Ascending aorta (tissue), 2 donors: Measurements from ENCODE around the gene C4orf33. TPM values are rescaled to one million over a fixed set of nuclear protein-coding genes. Genes with fewer than 3 reads are reported as not detected.

Source experiments
- DNase-seq, 2 donors: peaks; one replicate each; pipeline ENCODE4 v3.0.0-alpha.2; 2019; ENCODE audit warnings: low spot score in 2 of 2
- H3K27ac ChIP-seq, 2 donors: fragments of 200-600 bp; sonication (generic); one replicate each; pipeline ENCODE4 v1.5.1; 2016 to 2017; ENCODE audit warnings: mild to moderate bottlenecking in 1 of 2
- H3K27me3 ChIP-seq: fragments of 200-600 bp; sonication (generic); one replicate; pipeline ENCODE4 v1.5.1; 2017
- H3K36me3 ChIP-seq, 2 donors: fragments of 200-600 bp; sonication (generic); one replicate each; pipeline ENCODE4 v1.5.1; 2016
- H3K4me1 ChIP-seq, 2 donors: fragments of 200-600 bp; sonication (generic); one replicate each; pipeline ENCODE4 v1.5.1; 2016 to 2017; ENCODE audit warnings: mild to moderate bottlenecking in 1 of 2
- H3K4me3 ChIP-seq, 2 donors: fragments of 200-600 bp; sonication (generic); one replicate each; pipeline ENCODE4 v1.5.1; 2016 to 2017; ENCODE audit warnings: mild to moderate bottlenecking in 1 of 2
- H3K9me3 ChIP-seq, 2 donors: fragments of 200-600 bp; sonication (generic); one replicate each; pipeline ENCODE4 v1.5.1; 2016
- CTCF ChIP-seq, 3 experiments: fragments of 200-600 bp in 2 of 3; fragments of 450-650 bp in 1 of 3; sonication (generic) in 2 of 3; IDR thresholded peaks; one replicate each; pipeline ENCODE4 v1.5.1; 2016 to 2019; ENCODE audit warnings: antibody characterized with exemption in 3 of 3, mild to moderate bottlenecking in 1 of 3, moderate library complexity in 1 of 3
- intact Hi-C: fragments of 100-400 bp; cut with DNase I; formaldehyde crosslinking; loops from one replicate; pipeline ENCODE4 v1.15.1; 2023
- total RNA-seq: library from RNA; depleted of rRNA; stranded (reverse); fragments of >200 nt; gene quantifications from one replicate; pipeline ENCODE4 v1.1.0, GENCODE V29; 2016

Gene C4orf33
- total RNA-seq, 1 donor from 2014 or later = 2.9 TPM

GRCh38 chr4:129129143-129129542 lies 33.2 kb downstream of the C4orf33 start:
- Histone ChIP-seq H3K4me1 (no peaks in the 10 kb centered on the region), H3K27me3 (no peaks in the 10 kb centered on the region), H3K9me3 (peaks cover 0 to 7% of the 10 kb centered on the region in 2 donors), H3K4me3 (no peak overlapping the region), H3K27ac (no peak overlapping the region), H3K36me3 (no peaks in the 10 kb centered on the region)
- intact Hi-C loops = no loop called here
- DNase-seq = no peak
- TF ChIP-seq CTCF (IDR thresholded peaks at IDR 0.05) = no peak

GRCh38 chr4:129131343-129131742 lies 35.4 kb downstream of the C4orf33 start:
- Histone ChIP-seq H3K36me3 (no peaks in the 10 kb centered on the region), H3K4me3 (no peak overlapping the region), H3K9me3 (no peaks in the 10 kb centered on the region), H3K27me3 (no peaks in the 10 kb centered on the region), H3K27ac (no peak overlapping the region), H3K4me1 (no peaks in the 10 kb centered on the region)
- DNase-seq = no peak
- intact Hi-C loops = no loop called here
- no peak for TF ChIP-seq CTCF (IDR thresholded peaks at IDR 0.05)

- H3K9me3 ChIP-seq = no peaks in the 10 kb centered on the region
- H3K27ac ChIP-seq = no peak overlapping the region
- TF ChIP-seq CTCF (IDR thresholded peaks at IDR 0.05) = no peak
- DNase-seq = no peak
- H3K4me1 ChIP-seq = no peaks in the 10 kb centered on the region
- H3K27me3 ChIP-seq = no peaks in the 10 kb centered on the region
- no peaks in the 10 kb centered on the region for H3K36me3 ChIP-seq
- no peak overlapping the region for H3K4me3 ChIP-seq
- intact Hi-C loops = no loop called here
These were observed 40.5 kb downstream of the C4orf33 start for GRCh38 chr4:129136433-129136832.

GRCh38 chr4:129138810-129139496 lies 43.0 kb downstream of the C4orf33 start:
- Histone ChIP-seq H3K27me3 (no peaks in the 10 kb centered on the region), H3K9me3 (no peaks in the 10 kb centered on the region), H3K4me3 (no peak overlapping the region), H3K36me3 (no peaks in the 10 kb centered on the region), H3K4me1 (no peaks in the 10 kb centered on the region), H3K27ac (no peak overlapping the region)
- intact Hi-C loops = no loop called here
- no peak for TF ChIP-seq CTCF (IDR thresholded peaks at IDR 0.05)
- DNase-seq = no peak

- no peaks in the 10 kb centered on the region for H3K4me1 ChIP-seq
- no peak for DNase-seq
- no peak overlapping the region for H3K27ac ChIP-seq
- no peak for TF ChIP-seq CTCF (IDR thresholded peaks at IDR 0.05)
- H3K27me3 ChIP-seq = no peaks in the 10 kb centered on the region
- intact Hi-C loops = no loop called here
- H3K9me3 ChIP-seq = no peaks in the 10 kb centered on the region
- H3K36me3 ChIP-seq = no peaks in the 10 kb centered on the region
- H3K4me3 ChIP-seq = no peak overlapping the region
These were observed 44.6 kb downstream of the C4orf33 start for GRCh38 chr4:129140521-129140920.

- no peak overlapping the region for H3K27ac ChIP-seq
- intact Hi-C loops = no loop called here
- no peaks in the 10 kb centered on the region for H3K27me3 ChIP-seq
- no peak overlapping the region for H3K4me3 ChIP-seq
- H3K9me3 ChIP-seq = no peaks in the 10 kb centered on the region
- no peak for TF ChIP-seq CTCF (IDR thresholded peaks at IDR 0.05)
- no peaks in the 10 kb centered on the region for H3K4me1 ChIP-seq
- no peaks in the 10 kb centered on the region for H3K36me3 ChIP-seq
- DNase-seq = no peak
These were observed 47.4 kb downstream of the C4orf33 start for GRCh38 chr4:129143359-129143758.
